HepG2 (cell line): ENCODE data around the gene PRKG1. TPM values are rescaled to one million over a fixed set of nuclear protein-coding genes. Genes with fewer than 3 reads are reported as not detected.

Experiments
- ATAC-seq: fragments of 200-7000 bp; cut with Tn5 transposase; 3 replicates; pipeline ENCODE4 v1.9.1; 2020; ENCODE audit warnings: mild to moderate bottlenecking, moderate library complexity
- BruUV-seq: library from RNA; stranded (reverse); fragments of 400-500 nt; replicated peaks from 2 replicates; lab custom pipeline; 2021; lab: Mats Ljungman, UMichigan
- CTCF ChIA-PET: fragments of 300-600 bp; formaldehyde crosslinking; extraction: SDS; loops from one replicate; lab custom pipeline; 2021; ENCODE audit warnings: low total read pairs, inconsistent platforms, low intra/inter-chr PET ratio; lab: Yijun Ruan, JAX
- POLR2A ChIA-PET: fragments of 350-600 bp; sonication (Branson Sonifier 250); formaldehyde crosslinking; loops from one replicate; lab custom pipeline; 2020; ENCODE audit warnings: antibody characterized with exemption, inconsistent platforms; lab: Yijun Ruan, JAX
- DNase-seq: peaks from one replicate; pipeline ENCODE4 v3.0.0-alpha.2; 2015; ENCODE audit warnings: low spot score
- FAIRE-seq: peaks from 3 replicates; lab custom pipeline; 2011; peaks lifted over from hg19 to GRCh38; lab: Jason Lieb, UNC
- H2AFZ ChIP-seq: one replicate; pipeline ENCODE4 v1.6.1; 2011; ENCODE audit warnings: low read length, inconsistent platforms
- H3K27ac ChIP-seq: fragments of 300-600 bp; 3 replicates; pipeline ENCODE4 v1.8.0; 2011; ENCODE audit warnings: mixed run types, mild to moderate bottlenecking, mixed read lengths, low read length, inconsistent platforms; ENCODE audit not compliant: insufficient read depth; ENCODE audit errors: extremely low read length
- H3K27me3 ChIP-seq, 2 experiments: fragments of 200-600 bp in 1 of 2; 2 replicates in 1 of 2; 3 replicates in 1 of 2; pipeline versions ENCODE4 v1.6.0 to v1.8.0; 2011; ENCODE audit warnings: low read length in 2 of 2, mild to moderate bottlenecking in 2 of 2, moderate library complexity in 2 of 2, inconsistent platforms in 1 of 2; ENCODE audit not compliant: insufficient read depth in 2 of 2, control insufficient read depth in 1 of 2
- H3K36me3 ChIP-seq, 2 experiments: fragments of 200-600 bp in 1 of 2; replicated peaks in 1 of 2; 2 replicates in 1 of 2; 3 replicates in 1 of 2; pipeline versions ENCODE4 v1.5.1 to v1.8.0; 2011; ENCODE audit warnings: low read length in 2 of 2, inconsistent platforms in 1 of 2; ENCODE audit not compliant: insufficient read depth in 2 of 2, control insufficient read depth in 1 of 2
- H3K4me1 ChIP-seq: 2 replicates; pipeline ENCODE4 v1.5.1; 2012; ENCODE audit warnings: low read length, inconsistent platforms; ENCODE audit not compliant: insufficient read depth
- H3K4me2 ChIP-seq: 2 replicates; pipeline ENCODE4 v1.6.0; 2011; ENCODE audit warnings: low read depth, low read length, inconsistent platforms
- H3K4me3 ChIP-seq, 3 experiments: fragments of 200-600 bp in 1 of 3; sonication (generic), shearing (Covaris generic) in 1 of 3; replicated peaks in 1 of 3; 2 replicates each; pipeline ENCODE4 v1.5.1; 2011 to 2016; ENCODE audit warnings: low read length in 3 of 3, inconsistent platforms in 2 of 3, low read depth in 2 of 3, mild to moderate bottlenecking in 2 of 3, control low read depth in 1 of 3, mixed read lengths in 1 of 3; ENCODE audit not compliant: insufficient read depth in 1 of 3
- H3K79me2 ChIP-seq: one replicate; pipeline ENCODE4 v1.6.1; 2011; ENCODE audit warnings: low read length, inconsistent platforms; ENCODE audit not compliant: insufficient read depth
- H3K9ac ChIP-seq: 2 replicates; pipeline ENCODE4 v1.6.0; 2011; ENCODE audit warnings: mild to moderate bottlenecking, low read depth, low read length, inconsistent platforms; ENCODE audit not compliant: insufficient read depth
- H3K9me3 ChIP-seq: 2 replicates; pipeline ENCODE4 v1.5.1; 2012; ENCODE audit warnings: mild to moderate bottlenecking, low read length
- H4K20me1 ChIP-seq: 2 replicates; pipeline ENCODE4 v1.6.0; 2011; ENCODE audit warnings: inconsistent platforms, mild to moderate bottlenecking, low read length, moderate library complexity; ENCODE audit not compliant: insufficient read depth
- CTCF ChIP-seq: sonication (generic); formaldehyde crosslinking; IDR thresholded peaks from 2 replicates; pipeline ENCODE4 v1.5.0; 2020; ENCODE audit warnings: mild to moderate bottlenecking, missing genetic modification reagents, moderate library complexity
- MTF2 ChIP-seq: sonication (generic); formaldehyde crosslinking; IDR thresholded peaks from 2 replicates; pipeline ENCODE4 v1.5.0; 2020; ENCODE audit warnings: missing genetic modification reagents, borderline replicate concordance
- NFKBIZ ChIP-seq: IDR thresholded peaks from 2 replicates; pipeline ENCODE4 v1.6.1; 2018; ENCODE audit warnings: missing genetic modification reagents, missing compliant biosample characterization
- SMC3 ChIP-seq: IDR thresholded peaks from 2 replicates; pipeline ENCODE4 v1.6.1; 2011; ENCODE audit warnings: low read length, improper control_type of control experiment
- SP140L ChIP-seq: sonication (generic); formaldehyde crosslinking; IDR thresholded peaks from 2 replicates; pipeline ENCODE4 v1.4.0; 2020; ENCODE audit warnings: missing genetic modification reagents, borderline replicate concordance
- SSRP1 ChIP-seq: IDR thresholded peaks from 2 replicates; pipeline ENCODE4 v1.6.1; 2016; ENCODE audit warnings: control low read depth
- STAG1 ChIP-seq: sonication (generic); formaldehyde crosslinking; IDR thresholded peaks from 2 replicates; pipeline ENCODE4 v1.4.0; 2020; ENCODE audit warnings: missing genetic modification reagents
- ZFP36L1 ChIP-seq: sonication (generic); formaldehyde crosslinking; IDR thresholded peaks from 2 replicates; pipeline ENCODE4 v1.8.0; 2022; ENCODE audit warnings: mild to moderate bottlenecking, missing genetic modification reagents, moderate library complexity
- ZKSCAN5 ChIP-seq: sonication (generic); formaldehyde crosslinking; IDR thresholded peaks from 2 replicates; pipeline ENCODE4 v1.5.1; 2020; ENCODE audit warnings: mild to moderate bottlenecking, missing genetic modification reagents
- ZKSCAN8 ChIP-seq: IDR thresholded peaks from 2 replicates; pipeline ENCODE4 v1.6.1; 2016; ENCODE audit warnings: borderline replicate concordance, missing genetic modification reagents, missing compliant biosample characterization
- ZNF512B ChIP-seq: sonication (generic); formaldehyde crosslinking; IDR thresholded peaks from 2 replicates; pipeline ENCODE4 v1.5.1; 2020; ENCODE audit warnings: missing genetic modification reagents, mild to moderate bottlenecking, borderline replicate concordance
- ZNF570 ChIP-seq: sonication (generic); formaldehyde crosslinking; IDR thresholded peaks from 2 replicates; pipeline ENCODE4 v1.4.0; 2020; ENCODE audit warnings: mild to moderate bottlenecking, missing genetic modification reagents, borderline replicate concordance
- ZNF572 ChIP-seq: sonication (generic); formaldehyde crosslinking; IDR thresholded peaks from 2 replicates; pipeline ENCODE4 v1.5.1; 2020; ENCODE audit warnings: mild to moderate bottlenecking, missing genetic modification reagents
- ZNF709 ChIP-seq: sonication (generic); formaldehyde crosslinking; IDR thresholded peaks from 2 replicates; pipeline ENCODE4 v1.5.0; 2020; ENCODE audit warnings: mild to moderate bottlenecking, missing genetic modification reagents
- WGBS: methylation state at CpG from one replicate; pipeline ENCODE4 v1.1.6; 2017; ENCODE audit warnings: low lambda C conversion rate; 5-methylcytosine and 5-hydroxymethylcytosine counted together
- in situ Hi-C: cut with HindIII; loops from 2 replicates; pipeline ENCODE4 v1.10.0; 2017; ENCODE audit warnings: low pct_unique_long_range_greater_than_20kb; ENCODE audit not compliant: extremely low pct_ligation_motif_present
- intact Hi-C: fragments of 100-400 bp; cut with micrococcal nuclease; formaldehyde crosslinking; loops from one replicate; pipeline ENCODE4 v1.10.0; 2022; ENCODE audit not compliant: unreplicated experiment
- polyA plus RNA-seq, 8 experiments: library from polyadenylated mRNA; depleted of rRNA in 3 of 8; stranded (reverse) in 7 of 8; unstranded in 1 of 8; fragments of >200 nt; fragmentation: Illumina TruSeq in 4 of 8; extraction: Trizol in 4 of 8; gene quantifications; 2 replicates each; pipeline versions ENCODE4 v1.2.1 to v1.2.3, GENCODE V29; 2011 to 2016; ENCODE audit warnings: low read depth in 4 of 8, missing spikeins in 1 of 8, mixed read lengths in 1 of 8; ENCODE audit not compliant: insufficient read depth in 1 of 8
- total RNA-seq, 5 experiments: library from RNA; depleted of rRNA; stranded (reverse); fragments of >200 nt; fragmentation: Illumina TruSeq; extraction: Trizol; gene quantifications; 2 replicates each; pipeline ENCODE4 v1.2.3, GENCODE V29; 2016; ENCODE audit warnings: low read depth in 1 of 5

The PRKG1 gene
- total and polyA plus RNA-seq, 2 of the 13 experiments (the other 11 are each of a cell fraction or from before 2014, with no cell fraction given): 0.01 TPM; not detected in 1

- TF ChIP-seq ZNF512B (CRISPR knock-in tag) (no peak), ZFP36L1 (no peak), NFKBIZ (CRISPR knock-in tag) (no peak), MTF2 (no peak), SP140L (CRISPR knock-in tag) (no peak), ZNF709 (CRISPR knock-in tag) (no peak), SSRP1 (CRISPR knock-in tag) (no peak), ZNF570 (CRISPR knock-in tag) (no peak), ZNF572 (CRISPR knock-in tag) (no peak)
Observed at GRCh38 chr10:51892313-51892712, 818.0 kb downstream of the PRKG1 start (continued).

GRCh38 chr10:51892965-51893658, 818.8 kb downstream of the PRKG1 start:
- H4K20me1 ChIP-seq: no peaks in the 10 kb centered on the region
- H3K79me2 ChIP-seq: no peaks in the 10 kb centered on the region
- no peak overlapping the region for H3K27ac ChIP-seq
- 7% methylated on average over 1 of the region's 1 CpG for WGBS
- no peak overlapping the region for H2AFZ ChIP-seq
- POLR2A ChIA-PET: no interaction called here
- ATAC-seq: peak; percentile 90
- no peaks in the 10 kb centered on the region for H3K9me3 ChIP-seq
- no peaks in the 10 kb centered on the region for H3K4me1 ChIP-seq
- CTCF ChIA-PET: no interaction called here
- no peak overlapping the region for H3K9ac ChIP-seq
- no TSS peak for BruUV-seq
- no peak overlapping the region for H3K4me2 ChIP-seq
- H3K36me3 ChIP-seq: no peaks in the 10 kb centered on the region
- no peak for TF ChIP-seq ZKSCAN8
- no peak for TF ChIP-seq ZKSCAN5 (CRISPR knock-in tag)
- TF ChIP-seq CTCF (CRISPR knock-in tag): peak; percentile 22; the same call in 1 of the 2 replicates
- TF ChIP-seq SMC3: peak; percentile 16; the same call in 1 of the 2 replicates
- TF ChIP-seq STAG1 (CRISPR knock-in tag): peak; percentile 24; the same call in 1 of the 2 replicates
- no peak for FAIRE-seq
- peak; percentile 10 for DNase-seq
- intact Hi-C loops (no loop called here), in situ Hi-C loops (no loop called here)
- H3K27me3 ChIP-seq: no peaks in the 10 kb centered on the region
- no peak overlapping the region for H3K4me3 ChIP-seq
